Activated CD4-positive, alpha-beta T cell treated with anti-CD3 and anti-CD28 coated beads, Interleukin-2, amount 50 U/mL, for 48 hours (primary cell): ENCODE results near the gene SEPTIN2.
"Not testable (repeated sequence)": the region's sequence is repeated elsewhere in the genome, so short reads cannot be mapped to it uniquely, and the experiment has no call there.

ENCODE experiments used
- DNase-seq, 2 experiments: peaks; one replicate each; pipeline ENCODE4 v3.0.0-alpha.2; 2020

The SEPTIN2 gene

GRCh38 chr2:241390301-241391206, 74.8 kb downstream of the SEPTIN2 start:
- DNase-seq, result peak; percentile 13 to 28

GRCh38 chr2:241391892-241392665, 76.4 kb downstream of the SEPTIN2 start:
- no peak for DNase-seq

- not testable (repeated sequence) for DNase-seq
These were observed 77.0 kb downstream of the SEPTIN2 start for GRCh38 chr2:241392753-241393152.

GRCh38 chr2:241393524-241394196, 77.9 kb downstream of the SEPTIN2 start:
- no peak for DNase-seq

GRCh38 chr2:241396809-241397208, 81.1 kb downstream of the SEPTIN2 start:
- DNase-seq, result not testable (repeated sequence)

- no peak for DNase-seq
These were observed 84.5 kb downstream of the SEPTIN2 start for GRCh38 chr2:241399941-241400922.
